Tibial nerve (tissue), 4 donors: ENCODE data around the gene CDHR5. TPM values are rescaled to one million over a fixed set of nuclear protein-coding genes. Genes with fewer than 3 reads are reported as not detected.

Source experiments
- DNase-seq, 2 donors: peaks; one replicate each; pipeline ENCODE4 v3.0.0-alpha.2; 2019; ENCODE audit warnings: low spot score in 2 of 2
- H3K27ac ChIP-seq, 4 donors: fragments of 200-600 bp; sonication (generic) in 3 of 4; one replicate each; pipeline ENCODE4 v1.5.1; 2017 to 2019; ENCODE audit warnings: mild to moderate bottlenecking in 1 of 4
- H3K27me3 ChIP-seq, 2 donors: fragments of 200-600 bp; sonication (generic) in 1 of 2; one replicate each; pipeline versions ENCODE4 v1.5.1 to v1.6.0; 2017 to 2019
- H3K36me3 ChIP-seq, 3 donors: fragments of 200-600 bp; sonication (generic); one replicate each; pipeline ENCODE4 v1.5.1; 2018 to 2019
- H3K4me1 ChIP-seq, 4 donors: fragments of 200-600 bp; sonication (generic) in 3 of 4; one replicate each; pipeline ENCODE4 v1.5.1; 2017 to 2019
- H3K4me3 ChIP-seq, 4 donors: fragments of 200-600 bp; sonication (generic) in 3 of 4; one replicate each; pipeline ENCODE4 v1.5.1; 2017 to 2019; ENCODE audit warnings: mild to moderate bottlenecking in 1 of 4, moderate library complexity in 1 of 4
- H3K9me3 ChIP-seq, 4 donors: fragments of 200-600 bp; sonication (generic) in 3 of 4; one replicate each; pipeline ENCODE4 v1.5.1; 2017 to 2019
- CTCF ChIP-seq, 5 experiments: fragments of 200-600 bp in 3 of 5; fragments of 450-650 bp in 2 of 5; sonication (generic) in 3 of 5; IDR thresholded peaks; one replicate each; pipeline ENCODE4 v1.5.1; 2016 to 2019; ENCODE audit warnings: antibody characterized with exemption in 5 of 5, mild to moderate bottlenecking in 3 of 5, moderate library complexity in 2 of 5
- EP300 ChIP-seq, 2 donors: sonication (generic); formaldehyde crosslinking; IDR thresholded peaks; one replicate each; pipeline ENCODE4 v1.6.1; 2017; ENCODE audit warnings: antibody characterized with exemption in 2 of 2, mild to moderate bottlenecking in 1 of 2
- POLR2A ChIP-seq, 2 donors: fragments of 450-650 bp; IDR thresholded peaks; one replicate each; pipeline ENCODE4 v1.6.1; 2017; ENCODE audit warnings: antibody characterized with exemption in 2 of 2, mild to moderate bottlenecking in 2 of 2, moderate library complexity in 2 of 2
- WGBS, 2 donors: methylation state at CpG; one replicate each; pipeline ENCODE4 v1.1.5; 2018; 5-methylcytosine and 5-hydroxymethylcytosine counted together
- total RNA-seq, 4 donors: library from RNA; depleted of rRNA; stranded (reverse); fragments of >200 nt; gene quantifications; one replicate each; pipeline ENCODE4 v1.1.0, GENCODE V29; 2016

Gene CDHR5
- total RNA-seq, 4 donors from 2014 or later: not detected

- Histone ChIP-seq H3K9me3 (no peaks in the 10 kb centered on the region), H3K27me3 (no peaks in the 10 kb centered on the region), H3K4me3 (no peak overlapping the region), H3K36me3 (peaks cover 2 to 100% (median 62%) of the 10 kb centered on the region in 3 donors), H3K27ac (no peak overlapping the region), H3K4me1 (no peaks in the 10 kb centered on the region)
- no peak for DNase-seq
- TF ChIP-seq EP300 (IDR thresholded peaks at IDR 0.05): no peak
- no peak for TF ChIP-seq POLR2A (IDR thresholded peaks at IDR 0.05)
- no peak for TF ChIP-seq CTCF (IDR thresholded peaks at IDR 0.05)
- 91 to 95% methylated on average over 19 to 26 of the region's 29 CpGs for WGBS, 2 donors
Observed at GRCh38 chr11:597166-597725, 27.5 kb downstream of the CDHR5 start.

GRCh38 chr11:596374-596773, 28.4 kb downstream of the CDHR5 start:
- WGBS, 2 donors: 91 to 95% methylated on average over 8 to 10 of the region's 10 CpGs

GRCh38 chr11:595400-595799, 29.4 kb downstream of the CDHR5 start:
- Histone ChIP-seq H3K27me3 (no peaks in the 10 kb centered on the region), H3K36me3 (peaks cover 2 to 99% (median 54%) of the 10 kb centered on the region in 3 donors), H3K4me1 (no peaks in the 10 kb centered on the region), H3K4me3 (no peak overlapping the region), H3K27ac (no peak overlapping the region), H3K9me3 (no peaks in the 10 kb centered on the region)
- DNase-seq: no peak
- TF ChIP-seq CTCF (IDR thresholded peaks at IDR 0.05): no peak
- no peak for TF ChIP-seq EP300 (IDR thresholded peaks at IDR 0.05)
- TF ChIP-seq POLR2A (IDR thresholded peaks at IDR 0.05): no peak
- 81 to 91% methylated on average over 10 of the region's 10 CpGs for WGBS, 2 donors

More at GRCh38 chr11:596374-596773, 28.4 kb downstream of the CDHR5 start:
- H3K36me3 ChIP-seq: peaks cover 2 to 99% (median 57%) of the 10 kb centered on the region in 3 donors
- H3K27me3 ChIP-seq: no peaks in the 10 kb centered on the region
- H3K4me3 ChIP-seq: no peak overlapping the region
- no peak overlapping the region for H3K27ac ChIP-seq
- no peaks in the 10 kb centered on the region for H3K4me1 ChIP-seq
- DNase-seq: no peak
- H3K9me3 ChIP-seq: no peaks in the 10 kb centered on the region
- no peak for TF ChIP-seq POLR2A (IDR thresholded peaks at IDR 0.05)
- no peak for TF ChIP-seq CTCF (IDR thresholded peaks at IDR 0.05)
- no peak for TF ChIP-seq EP300 (IDR thresholded peaks at IDR 0.05)

- Histone ChIP-seq H3K9me3 (no peaks in the 10 kb centered on the region), H3K4me3 (no peak overlapping the region), H3K27me3 (no peaks in the 10 kb centered on the region), H3K36me3 (peaks cover 2 to 99% (median 50%) of the 10 kb centered on the region in 3 donors), H3K27ac (no peak overlapping the region), H3K4me1 (no peaks in the 10 kb centered on the region)
- no peak for DNase-seq
- TF ChIP-seq CTCF (IDR thresholded peaks at IDR 0.05): no peak
- no peak for TF ChIP-seq POLR2A (IDR thresholded peaks at IDR 0.05)
- no peak for TF ChIP-seq EP300 (IDR thresholded peaks at IDR 0.05)
- WGBS, 2 donors: 91 to 94% methylated on average over 20 to 21 of the region's 21 CpGs
Observed at GRCh38 chr11:593347-593746, 31.4 kb downstream of the CDHR5 start.

- Histone ChIP-seq H3K4me3 (no peak overlapping the region), H3K4me1 (no peaks in the 10 kb centered on the region), H3K36me3 (peaks cover 2 to 99% (median 46%) of the 10 kb centered on the region in 3 donors), H3K27me3 (no peaks in the 10 kb centered on the region), H3K27ac (no peak overlapping the region), H3K9me3 (no peaks in the 10 kb centered on the region)
- 91 to 92% methylated on average over 10 of the region's 10 CpGs for WGBS, 2 donors
- no peak for DNase-seq
- TF ChIP-seq POLR2A (IDR thresholded peaks at IDR 0.05) (no peak), EP300 (IDR thresholded peaks at IDR 0.05) (no peak), CTCF (IDR thresholded peaks at IDR 0.05) (no peak)
Observed at GRCh38 chr11:592918-593317, 31.8 kb downstream of the CDHR5 start.
